HCT116 (cell line): ENCODE data around the gene TWNK. TPM values are rescaled to one million over a fixed set of nuclear protein-coding genes. Genes with fewer than 3 reads are reported as not detected.

Experiments
- ATAC-seq: fragments of 200-7000 bp; cut with Tn5 transposase; 2 replicates; pipeline ENCODE4 v1.9.1; 2020; ENCODE audit warnings: mild to moderate bottlenecking, moderate library complexity
- BruUV-seq: library from RNA; stranded (reverse); fragments of 400-500 nt; replicated peaks from 2 replicates; lab custom pipeline; 2021; lab: Mats Ljungman, UMichigan
- CTCF ChIA-PET: fragments of 300-600 bp; sonication (Branson Sonifier 250); formaldehyde crosslinking; loops from one replicate; lab custom pipeline; 2021; ENCODE audit warnings: antibody characterized with exemption; lab: Charles Lee
- POLR2A ChIA-PET: fragments of 300-600, 350-600 bp; sonication (Branson Sonifier 250); formaldehyde crosslinking; loops from one replicate; lab custom pipeline; 2021; ENCODE audit warnings: antibody characterized with exemption; lab: Charles Lee
- RAD21 ChIA-PET, 2 experiments: fragments of 300-600 bp; sonication (Branson Sonifier 250); formaldehyde crosslinking; loops; one replicate each; lab custom pipeline; 2023; ENCODE audit warnings: low total read pairs in 2 of 2; ENCODE audit not compliant: uncharacterized antibody in 2 of 2, unreplicated experiment in 2 of 2, low non-redundant PET in 1 of 2; lab: Charles Lee
- DNase-seq: peaks from one replicate; pipeline ENCODE4 v3.0.0-alpha.2; 2010; ENCODE audit warnings: low read depth, low spot score
- H2AFZ ChIP-seq: fragments of 200-600 bp; shearing (Covaris generic), sonication (generic); 2 replicates; pipeline ENCODE4 v1.6.1; 2017; ENCODE audit warnings: low read depth, mixed run types, mixed read lengths, antibody characterized with exemption, low read length; ENCODE audit not compliant: poor library complexity, severe bottlenecking
- H3K27ac ChIP-seq: 2 replicates; pipeline ENCODE4 v1.5.1; 2012; ENCODE audit warnings: low read depth, low read length
- H3K27me3 ChIP-seq: fragments of 200-600 bp; sonication (generic); 2 replicates; pipeline ENCODE4 v1.6.1; 2016; ENCODE audit warnings: mixed run types, low read length, mixed read lengths; ENCODE audit not compliant: insufficient read depth
- H3K36me3 ChIP-seq, 2 experiments: fragments of 200-500 bp in 1 of 2; fragments of 200-600 bp in 1 of 2; sonication (Bioruptor generic) in 1 of 2; sonication (generic) in 1 of 2; 2 replicates each; pipeline versions ENCODE4 v1.5.1 to v1.6.1; 2014 to 2016; ENCODE audit warnings: low read length in 2 of 2, inconsistent platforms in 1 of 2, mixed read lengths in 1 of 2, mixed run types in 1 of 2; ENCODE audit not compliant: insufficient read depth in 2 of 2, control insufficient read depth in 1 of 2
- H3K4me1 ChIP-seq, 2 experiments: fragments of 200-600 bp in 1 of 2; sonication (generic) in 1 of 2; 2 replicates each; pipeline versions ENCODE4 v1.5.1 to v1.6.1; 2012 to 2017; ENCODE audit warnings: low read length in 2 of 2, inconsistent platforms in 1 of 2, mild to moderate bottlenecking in 1 of 2, mixed read lengths in 1 of 2, mixed run types in 1 of 2, moderate library complexity in 1 of 2; ENCODE audit not compliant: insufficient read depth in 2 of 2, control insufficient read depth in 1 of 2
- H3K4me2 ChIP-seq: fragments of 200-600 bp; sonication (generic); 2 replicates; pipeline ENCODE4 v1.6.1; 2017; ENCODE audit warnings: mixed run types, low read length, mixed read lengths
- H3K4me3 ChIP-seq, 2 experiments: fragments of 200-600 bp in 1 of 2; sonication (generic) in 1 of 2; replicated peaks in 1 of 2; 2 replicates each; pipeline ENCODE4 v1.5.1; 2011 to 2016; ENCODE audit warnings: low read length in 2 of 2, control low read depth in 1 of 2, low read depth in 1 of 2, mild to moderate bottlenecking in 1 of 2, mixed read lengths in 1 of 2, mixed run types in 1 of 2
- H3K79me2 ChIP-seq: fragments of 200-600 bp; sonication (generic); 2 replicates; pipeline ENCODE4 v1.6.1; 2017; ENCODE audit warnings: mild to moderate bottlenecking, mixed run types, low read length, moderate library complexity, mixed read lengths; ENCODE audit not compliant: insufficient read depth
- H3K9ac ChIP-seq: fragments of 200-600 bp; sonication (generic); 2 replicates; pipeline ENCODE4 v1.6.1; 2016; ENCODE audit warnings: low read length, mixed read lengths
- H3K9me2 ChIP-seq: fragments of 200-600 bp; sonication (generic), shearing (Covaris generic); 2 replicates; pipeline ENCODE4 v1.6.1; 2017; ENCODE audit warnings: mixed run types, mild to moderate bottlenecking, moderate library complexity; ENCODE audit not compliant: insufficient read depth
- H3K9me3 ChIP-seq, 2 experiments: fragments of 200-500 bp in 1 of 2; fragments of 200-600 bp in 1 of 2; sonication (Bioruptor generic) in 1 of 2; sonication (generic) in 1 of 2; 2 replicates each; pipeline ENCODE4 v1.6.1; 2014 to 2017; ENCODE audit warnings: low read length in 2 of 2, mixed read lengths in 2 of 2, inconsistent platforms in 1 of 2, low read depth in 1 of 2, mild to moderate bottlenecking in 1 of 2, mixed run types in 1 of 2, moderate library complexity in 1 of 2; ENCODE audit not compliant: control insufficient read depth in 1 of 2, insufficient read depth in 1 of 2
- H4K20me1 ChIP-seq: fragments of 200-600 bp; sonication (generic), shearing (Covaris generic); 2 replicates; pipeline ENCODE4 v1.6.1; 2017; ENCODE audit warnings: mixed run types, mild to moderate bottlenecking, moderate library complexity; ENCODE audit not compliant: insufficient read depth
- CBX3 ChIP-seq: IDR thresholded peaks from 2 replicates; pipeline ENCODE4 v1.6.1; 2012; ENCODE audit warnings: low read depth
- CEBPB ChIP-seq: IDR thresholded peaks from 2 replicates; pipeline ENCODE4 v1.6.1; 2012; ENCODE audit warnings: low read depth
- EGR1 ChIP-seq: IDR thresholded peaks from 2 replicates; pipeline ENCODE4 v1.6.1; 2012; ENCODE audit warnings: low read depth
- ELF1 ChIP-seq: IDR thresholded peaks from 2 replicates; pipeline ENCODE4 v1.6.1; 2012; ENCODE audit warnings: low read depth, borderline replicate concordance
- EZH2phosphoT487 ChIP-seq: fragments of 200-600 bp; IDR thresholded peaks from 2 replicates; pipeline ENCODE4 v1.6.1; 2018; ENCODE audit warnings: antibody characterized with exemption, borderline replicate concordance
- JUND ChIP-seq: IDR thresholded peaks from 2 replicates; pipeline ENCODE4 v1.6.1; 2012
- RAD21 ChIP-seq: IDR thresholded peaks from 2 replicates; pipeline ENCODE4 v1.6.1; 2012; ENCODE audit warnings: low read depth, mild to moderate bottlenecking
- SRF ChIP-seq: IDR thresholded peaks from 2 replicates; pipeline ENCODE4 v1.6.1; 2012; ENCODE audit warnings: low read depth
- TCF7L2 ChIP-seq: IDR thresholded peaks from 2 replicates; pipeline ENCODE4 v1.7.0; 2011; ENCODE audit warnings: borderline replicate concordance, inconsistent platforms; ENCODE audit not compliant: insufficient read depth, insufficient read length; ENCODE audit errors: extremely low read depth
- ZFX ChIP-seq: fragments of 450-650 bp; IDR thresholded peaks from 2 replicates; pipeline ENCODE4 v1.6.1; 2017
- intact Hi-C: fragments of 100-400 bp; cut with micrococcal nuclease; formaldehyde crosslinking; loops from 2 replicates; pipeline ENCODE4 v1.10.0; 2022
- total RNA-seq: library from RNA; stranded (reverse); gene quantifications from one replicate; pipeline ENCODE4 v1.2.1, GENCODE V29; 2021; ENCODE audit not compliant: unreplicated experiment
- TF ChIP-seq, protein P1 (sequence below): IDR thresholded peaks from 2 replicates; pipeline ENCODE4 v1.6.1; 2011; ENCODE audit warnings: mild to moderate bottlenecking, low read length, moderate library complexity; ENCODE audit not compliant: insufficient replicate concordance; ENCODE audit errors: extremely low read depth
- TF ChIP-seq, protein P2 (sequence below): IDR thresholded peaks from 2 replicates; pipeline ENCODE4 v1.6.1; 2012; ENCODE audit warnings: low read depth
- TF ChIP-seq, protein P3 (sequence below): IDR thresholded peaks from 2 replicates; pipeline ENCODE4 v1.6.1; 2012

The TWNK gene
- total RNA-seq, 1 experiment from 2014 or later: 42.1 TPM

DNA sequence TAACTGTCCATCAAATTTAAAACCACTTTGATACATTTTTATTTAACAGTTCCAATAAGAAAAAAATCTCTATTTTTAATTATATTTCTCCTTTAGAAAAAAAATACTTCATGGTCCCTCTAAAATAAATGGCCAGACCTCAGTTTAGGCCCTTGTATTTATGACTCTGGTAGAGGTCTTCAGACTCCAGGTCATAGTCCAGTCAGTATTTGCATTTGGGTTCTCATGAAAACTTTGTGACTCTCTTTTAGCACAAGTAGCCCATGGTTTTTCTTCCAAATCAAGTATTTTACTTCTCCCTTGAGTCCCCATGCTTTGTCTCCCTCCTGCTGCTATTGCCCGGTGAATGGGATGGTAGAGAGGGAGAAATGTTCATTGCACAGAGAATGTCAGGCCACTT lies 23.5 kb upstream of the TWNK start:
- Histone ChIP-seq H3K4me1 (peaks cover 0 to 4% of the 10 kb centered on the region in 2 experiments; a peak in 3 of 4 replicates), H3K4me2 (no peak overlapping the region), H2AFZ (no peak overlapping the region), H4K20me1 (no peaks in the 10 kb centered on the region), H3K36me3 (peaks cover 24 to 45% of the 10 kb centered on the region in 2 experiments; a peak in 3 of 4 replicates), H3K9me2 (no peaks in the 10 kb centered on the region), H3K4me3 (no peak overlapping the region), H3K27me3 (no peaks in the 10 kb centered on the region), H3K9ac (no peak overlapping the region), H3K79me2 (no peaks in the 10 kb centered on the region), H3K9me3 (no peaks in the 10 kb centered on the region), H3K27ac (no peak overlapping the region)
- RAD21 ChIA-PET: no interaction called here
- intact Hi-C loops: no loop called here
- CTCF ChIA-PET: no interaction called here
- TF ChIP-seq JUND: no peak
- no peak for TF ChIP-seq RAD21
- TF ChIP-seq ELF1: no peak
- TF ChIP-seq CBX3: no peak
- TF ChIP-seq SRF: no peak
- TF ChIP-seq TCF7L2: no peak
- no peak for TF ChIP-seq ZFX
- no peak for TF ChIP-seq EGR1
- TF ChIP-seq, protein P1, sequence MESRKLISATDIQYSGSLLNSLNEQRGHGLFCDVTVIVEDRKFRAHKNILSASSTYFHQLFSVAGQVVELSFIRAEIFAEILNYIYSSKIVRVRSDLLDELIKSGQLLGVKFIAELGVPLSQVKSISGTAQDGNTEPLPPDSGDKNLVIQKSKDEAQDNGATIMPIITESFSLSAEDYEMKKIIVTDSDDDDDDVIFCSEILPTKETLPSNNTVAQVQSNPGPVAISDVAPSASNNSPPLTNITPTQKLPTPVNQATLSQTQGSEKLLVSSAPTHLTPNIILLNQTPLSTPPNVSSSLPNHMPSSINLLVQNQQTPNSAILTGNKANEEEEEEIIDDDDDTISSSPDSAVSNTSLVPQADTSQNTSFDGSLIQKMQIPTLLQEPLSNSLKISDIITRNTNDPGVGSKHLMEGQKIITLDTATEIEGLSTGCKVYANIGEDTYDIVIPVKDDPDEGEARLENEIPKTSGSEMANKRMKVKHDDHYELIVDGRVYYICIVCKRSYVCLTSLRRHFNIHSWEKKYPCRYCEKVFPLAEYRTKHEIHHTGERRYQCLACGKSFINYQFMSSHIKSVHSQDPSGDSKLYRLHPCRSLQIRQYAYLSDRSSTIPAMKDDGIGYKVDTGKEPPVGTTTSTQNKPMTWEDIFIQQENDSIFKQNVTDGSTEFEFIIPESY: no peak
- TF ChIP-seq, protein P2, sequence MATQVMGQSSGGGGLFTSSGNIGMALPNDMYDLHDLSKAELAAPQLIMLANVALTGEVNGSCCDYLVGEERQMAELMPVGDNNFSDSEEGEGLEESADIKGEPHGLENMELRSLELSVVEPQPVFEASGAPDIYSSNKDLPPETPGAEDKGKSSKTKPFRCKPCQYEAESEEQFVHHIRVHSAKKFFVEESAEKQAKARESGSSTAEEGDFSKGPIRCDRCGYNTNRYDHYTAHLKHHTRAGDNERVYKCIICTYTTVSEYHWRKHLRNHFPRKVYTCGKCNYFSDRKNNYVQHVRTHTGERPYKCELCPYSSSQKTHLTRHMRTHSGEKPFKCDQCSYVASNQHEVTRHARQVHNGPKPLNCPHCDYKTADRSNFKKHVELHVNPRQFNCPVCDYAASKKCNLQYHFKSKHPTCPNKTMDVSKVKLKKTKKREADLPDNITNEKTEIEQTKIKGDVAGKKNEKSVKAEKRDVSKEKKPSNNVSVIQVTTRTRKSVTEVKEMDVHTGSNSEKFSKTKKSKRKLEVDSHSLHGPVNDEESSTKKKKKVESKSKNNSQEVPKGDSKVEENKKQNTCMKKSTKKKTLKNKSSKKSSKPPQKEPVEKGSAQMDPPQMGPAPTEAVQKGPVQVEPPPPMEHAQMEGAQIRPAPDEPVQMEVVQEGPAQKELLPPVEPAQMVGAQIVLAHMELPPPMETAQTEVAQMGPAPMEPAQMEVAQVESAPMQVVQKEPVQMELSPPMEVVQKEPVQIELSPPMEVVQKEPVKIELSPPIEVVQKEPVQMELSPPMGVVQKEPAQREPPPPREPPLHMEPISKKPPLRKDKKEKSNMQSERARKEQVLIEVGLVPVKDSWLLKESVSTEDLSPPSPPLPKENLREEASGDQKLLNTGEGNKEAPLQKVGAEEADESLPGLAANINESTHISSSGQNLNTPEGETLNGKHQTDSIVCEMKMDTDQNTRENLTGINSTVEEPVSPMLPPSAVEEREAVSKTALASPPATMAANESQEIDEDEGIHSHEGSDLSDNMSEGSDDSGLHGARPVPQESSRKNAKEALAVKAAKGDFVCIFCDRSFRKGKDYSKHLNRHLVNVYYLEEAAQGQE: no peak
- TF ChIP-seq, protein P3, sequence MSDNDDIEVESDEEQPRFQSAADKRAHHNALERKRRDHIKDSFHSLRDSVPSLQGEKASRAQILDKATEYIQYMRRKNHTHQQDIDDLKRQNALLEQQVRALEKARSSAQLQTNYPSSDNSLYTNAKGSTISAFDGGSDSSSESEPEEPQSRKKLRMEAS: no peak
- no peak for TF ChIP-seq EZH2phosphoT487
- no peak for TF ChIP-seq CEBPB
- BruUV-seq: no TSS peak
- no peak for DNase-seq
- ATAC-seq: no peak
- POLR2A ChIA-PET: no interaction called here
